Stimulated activated CD8-positive, alpha-beta memory T cell treated with anti-CD3 and anti-CD28 coated beads, Interleukin-12 subunit alpha, Interleukin-12 subunit beta, amount 100 ng/mL, for 4 hours (primary cell): ENCODE results near the gene KRTAP10-10.
"Not testable (repeated sequence)": the region's sequence is repeated elsewhere in the genome, so short reads cannot be mapped to it uniquely, and the experiment has no call there.

ENCODE experiments used
- DNase-seq: peaks from one replicate; pipeline ENCODE4 v3.0.0-alpha.2; 2020; ENCODE audit warnings: low read depth

KRTAP10-10 gene

GRCh38 chr21:44637018-44637850 lies at the start of gene KRTAP10-10:
Gene KRTAP10-10, plus strand, starts transcription at chr21:44637356. Its CDS starts 62 bp downstream, at chr21:44637418.
- DNase-seq = no peak

GRCh38 chr21:44589094-44589493 lies 48.1 kb upstream of the KRTAP10-10 start:
- DNase-seq = no peak

GRCh38 chr21:44589586-44590305 lies 47.4 kb upstream of the KRTAP10-10 start:
- DNase-seq = no peak

GRCh38 chr21:44590311-44590721 lies 46.8 kb upstream of the KRTAP10-10 start:
- DNase-seq = no peak

- DNase-seq = not testable (repeated sequence)
Observed at GRCh38 chr21:44590897-44591800, 46.0 kb upstream of the KRTAP10-10 start.

- DNase-seq = not testable (repeated sequence)
Observed at GRCh38 chr21:44591801-44592130, 45.4 kb upstream of the KRTAP10-10 start.

- no peak for DNase-seq
Observed at GRCh38 chr21:44592446-44593311, 44.5 kb upstream of the KRTAP10-10 start, which contains the start of gene KRTAP10-6. Gene KRTAP10-6, minus strand, starts transcription at chr21:44592505. Its CDS starts 21 bp downstream, at chr21:44592484.

- DNase-seq = no peak
Observed at GRCh38 chr21:44593598-44594405, 43.4 kb upstream of the KRTAP10-10 start.

- no peak for DNase-seq
Observed at GRCh38 chr21:44594406-44594916, 42.7 kb upstream of the KRTAP10-10 start.

GRCh38 chr21:44595524-44595923 lies 41.6 kb upstream of the KRTAP10-10 start:
- DNase-seq = no peak

GRCh38 chr21:44596068-44596725 lies 41.0 kb upstream of the KRTAP10-10 start:
- DNase-seq = no peak

GRCh38 chr21:44598061-44598460 lies 39.1 kb upstream of the KRTAP10-10 start:
- DNase-seq = no peak

GRCh38 chr21:44599264-44600029 lies 37.7 kb upstream of the KRTAP10-10 start:
- DNase-seq = no peak

- DNase-seq = not testable (repeated sequence)
Observed at GRCh38 chr21:44600118-44600978, 36.8 kb upstream of the KRTAP10-10 start, which contains the start of gene KRTAP10-7. Gene KRTAP10-7, plus strand, starts transcription at chr21:44600597. Its CDS starts 25 bp downstream, at chr21:44600622.

- DNase-seq = not testable (repeated sequence)
Observed at GRCh38 chr21:44601091-44601490, 36.1 kb upstream of the KRTAP10-10 start.

- no peak for DNase-seq
Observed at GRCh38 chr21:44601596-44602462, 35.3 kb upstream of the KRTAP10-10 start.

GRCh38 chr21:44602463-44602850 lies 34.7 kb upstream of the KRTAP10-10 start:
- no peak for DNase-seq
